ENCODE data around the gene ST6GALNAC3.

The ST6GALNAC3 gene

DNA sequence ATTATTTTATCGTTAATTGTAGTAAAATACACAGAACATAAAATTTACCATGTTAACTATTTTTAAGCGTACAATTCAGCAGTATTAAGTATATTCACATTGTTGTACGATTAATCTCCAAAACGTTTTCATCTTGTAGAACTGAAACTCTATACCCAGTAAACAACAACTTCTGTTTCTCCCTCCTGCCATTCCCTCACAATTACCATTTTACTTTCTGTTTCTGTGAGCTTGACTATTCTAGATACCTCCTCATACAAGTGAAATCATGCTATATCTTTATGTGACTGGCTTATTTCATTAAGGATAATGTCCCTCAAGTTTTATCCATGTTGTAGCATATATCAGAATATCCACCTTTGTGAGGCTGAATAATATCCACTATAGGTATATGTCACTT lies 156.8 kb downstream of the ST6GALNAC3 start:
- TF ChIP-seq, protein P1, sequence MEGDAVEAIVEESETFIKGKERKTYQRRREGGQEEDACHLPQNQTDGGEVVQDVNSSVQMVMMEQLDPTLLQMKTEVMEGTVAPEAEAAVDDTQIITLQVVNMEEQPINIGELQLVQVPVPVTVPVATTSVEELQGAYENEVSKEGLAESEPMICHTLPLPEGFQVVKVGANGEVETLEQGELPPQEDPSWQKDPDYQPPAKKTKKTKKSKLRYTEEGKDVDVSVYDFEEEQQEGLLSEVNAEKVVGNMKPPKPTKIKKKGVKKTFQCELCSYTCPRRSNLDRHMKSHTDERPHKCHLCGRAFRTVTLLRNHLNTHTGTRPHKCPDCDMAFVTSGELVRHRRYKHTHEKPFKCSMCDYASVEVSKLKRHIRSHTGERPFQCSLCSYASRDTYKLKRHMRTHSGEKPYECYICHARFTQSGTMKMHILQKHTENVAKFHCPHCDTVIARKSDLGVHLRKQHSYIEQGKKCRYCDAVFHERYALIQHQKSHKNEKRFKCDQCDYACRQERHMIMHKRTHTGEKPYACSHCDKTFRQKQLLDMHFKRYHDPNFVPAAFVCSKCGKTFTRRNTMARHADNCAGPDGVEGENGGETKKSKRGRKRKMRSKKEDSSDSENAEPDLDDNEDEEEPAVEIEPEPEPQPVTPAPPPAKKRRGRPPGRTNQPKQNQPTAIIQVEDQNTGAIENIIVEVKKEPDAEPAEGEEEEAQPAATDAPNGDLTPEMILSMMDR (IDR thresholded peaks at IDR 0.05; ENCODE audit: low read depth, low read length, missing control alignments), result no peak
- no peak overlapping the region for H3K4me3 ChIP-seq (ENCODE audit: low read depth, low read length)
- in situ Hi-C loops (cut with HindIII; ENCODE audit: low sequenced_read_pairs), result no loop called here
- no peak for DNase-seq (ENCODE audit: low read depth)

DNA sequence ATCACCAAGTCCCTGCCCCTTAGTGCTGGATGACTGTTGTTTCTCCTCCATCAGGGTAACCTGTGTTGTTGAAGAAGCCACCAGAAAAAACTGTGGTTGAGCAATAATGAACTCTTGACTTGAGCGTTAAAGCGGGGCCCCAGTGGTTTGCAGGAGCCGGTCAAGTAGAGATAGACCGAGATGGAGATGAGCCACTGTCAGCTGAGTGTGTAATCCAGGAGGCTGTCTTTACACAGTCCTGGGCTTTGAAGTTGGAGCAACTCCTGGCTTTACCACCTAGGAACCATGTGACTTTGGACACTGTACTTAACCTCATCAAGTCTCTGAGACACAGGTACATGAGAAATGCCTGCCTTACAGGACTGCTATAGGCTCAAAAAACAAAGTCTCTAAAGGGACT lies 158.1 kb downstream of the ST6GALNAC3 start:
- in situ Hi-C loops (cut with HindIII; ENCODE audit: low sequenced_read_pairs), result no loop called here
- TF ChIP-seq, protein P1 (IDR thresholded peaks at IDR 0.05; ENCODE audit: low read depth, low read length, missing control alignments), result no peak
- H3K4me3 ChIP-seq (ENCODE audit: low read depth, low read length), result no peak overlapping the region
- no peak for DNase-seq (ENCODE audit: low read depth)

DNA sequence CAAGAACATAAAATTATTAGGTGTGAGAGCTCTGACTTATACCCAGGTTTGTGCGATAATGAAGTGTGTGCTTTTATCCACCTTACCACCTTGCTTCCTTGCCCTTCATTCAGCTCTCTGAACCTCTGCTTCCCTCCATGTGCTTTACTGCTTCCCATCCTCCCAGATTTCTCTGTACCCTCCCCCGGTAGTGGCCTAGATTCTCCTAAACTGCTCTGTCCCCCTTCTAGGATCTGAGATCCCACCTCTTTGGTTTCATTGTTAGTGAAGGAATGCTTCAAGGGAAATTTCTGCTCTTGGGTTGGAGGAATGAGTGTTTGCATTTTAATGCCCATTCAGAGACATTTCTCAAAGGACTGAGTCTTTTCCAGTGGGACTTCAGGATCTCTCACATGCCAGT lies 159.5 kb downstream of the ST6GALNAC3 start:
- TF ChIP-seq, protein P1 (IDR thresholded peaks at IDR 0.05; ENCODE audit: low read depth, low read length, missing control alignments), result no peak
- no peak overlapping the region for H3K4me3 ChIP-seq (ENCODE audit: low read depth, low read length)
- in situ Hi-C loops (cut with HindIII; ENCODE audit: low sequenced_read_pairs), result no loop called here
- DNase-seq (ENCODE audit: low read depth), result no peak

DNA sequence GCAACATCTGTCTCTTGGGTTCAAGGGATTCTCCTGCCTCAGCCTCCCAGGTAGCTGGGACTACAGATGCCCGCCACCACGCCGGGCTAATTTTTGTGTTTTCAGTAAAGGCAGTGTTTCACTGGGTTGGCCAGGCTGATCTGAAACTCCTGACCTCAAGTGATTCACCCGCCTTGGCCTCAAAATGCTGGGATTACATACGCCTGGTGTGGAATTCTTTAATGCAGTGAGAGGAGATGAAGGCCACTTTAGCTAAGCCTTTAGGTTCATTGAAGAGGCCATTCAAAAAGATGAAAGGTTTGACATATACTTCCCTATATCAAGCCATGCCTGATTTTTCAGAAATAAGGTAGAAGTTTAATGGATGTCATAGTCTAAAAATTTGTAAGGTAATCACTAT lies 162.7 kb downstream of the ST6GALNAC3 start:
- no peak overlapping the region for H3K4me3 ChIP-seq (ENCODE audit: low read depth, low read length)
- DNase-seq (ENCODE audit: low read depth), result no peak
- TF ChIP-seq, protein P1 (IDR thresholded peaks at IDR 0.05; ENCODE audit: low read depth, low read length, missing control alignments), result no peak
- in situ Hi-C loops (cut with HindIII; ENCODE audit: low sequenced_read_pairs), result no loop called here

DNA sequence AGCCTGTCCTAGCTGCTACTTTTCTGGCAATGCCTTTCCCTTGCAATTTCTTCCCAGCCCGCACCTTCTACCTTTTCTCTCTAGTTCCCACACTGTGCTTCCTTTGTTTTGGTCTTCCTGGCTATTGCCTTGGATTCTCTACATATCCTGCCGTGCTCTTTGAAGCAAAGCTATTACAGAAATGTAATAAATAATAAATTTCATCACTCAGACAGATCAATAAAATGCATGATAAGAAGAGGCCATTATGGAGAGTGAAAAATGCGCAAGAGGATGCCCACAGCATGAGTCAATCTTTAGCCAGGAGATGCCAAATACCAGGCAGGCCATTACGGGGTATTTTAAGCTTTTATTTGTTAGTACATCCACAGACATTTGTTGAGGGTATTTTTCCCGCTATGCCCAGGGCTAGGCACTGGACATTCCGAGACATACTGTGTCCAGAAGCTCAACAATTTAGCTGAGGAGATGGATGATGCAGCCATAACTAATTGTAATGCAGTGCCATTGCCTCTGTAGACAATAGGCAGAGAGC lies 163.6 kb downstream of the ST6GALNAC3 start:
- in situ Hi-C loops (cut with HindIII; ENCODE audit: low sequenced_read_pairs), result no loop called here
- no peak overlapping the region for H3K4me3 ChIP-seq (ENCODE audit: low read depth, low read length)
- no peak for DNase-seq (ENCODE audit: low read depth)
- TF ChIP-seq, protein P1 (IDR thresholded peaks at IDR 0.05; ENCODE audit: low read depth, low read length, missing control alignments), result no peak

DNA sequence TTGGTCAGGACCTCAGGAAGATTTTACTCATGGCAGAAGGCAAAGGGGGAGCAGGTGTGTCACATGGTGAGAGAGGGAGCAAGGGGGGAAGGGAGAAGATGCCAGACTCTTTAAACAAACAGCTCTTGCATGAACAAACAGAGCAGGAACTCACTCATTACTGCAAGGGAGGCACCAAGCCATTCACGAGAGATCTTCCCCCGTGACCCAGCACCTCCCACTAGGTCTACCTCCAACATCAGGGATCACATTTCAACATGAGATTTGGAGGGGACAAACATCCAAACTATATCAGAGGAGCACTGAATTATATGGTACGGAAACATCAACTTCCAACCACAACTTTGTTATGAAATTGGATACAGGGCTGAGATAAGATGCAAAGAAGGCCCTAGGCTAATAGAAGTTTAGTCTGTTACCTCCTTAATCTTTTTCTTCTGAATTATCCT lies 164.9 kb downstream of the ST6GALNAC3 start:
- no peak for DNase-seq (ENCODE audit: low read depth)
- in situ Hi-C loops (cut with HindIII; ENCODE audit: low sequenced_read_pairs), result no loop called here
- H3K4me3 ChIP-seq (ENCODE audit: low read depth, low read length), result no peak overlapping the region
- TF ChIP-seq, protein P1 (IDR thresholded peaks at IDR 0.05; ENCODE audit: low read depth, low read length, missing control alignments), result no peak
